WTC11 (cell line): Measurements from ENCODE around the gene DERL2. TPM values are rescaled to one million over a fixed set of nuclear protein-coding genes. Genes with fewer than 3 reads are reported as not detected.

Experiments
- ATAC-seq: fragments of 200-7000 bp; cut with Tn5 transposase; 2 replicates; pipeline ENCODE4 v1.10.0; 2021; ENCODE audit warnings: mild to moderate bottlenecking, moderate library complexity
- CTCF ChIA-PET: fragments of 300-600 bp; sonication (Branson Sonifier 250); formaldehyde crosslinking; loops from one replicate; lab custom pipeline; 2021; ENCODE audit warnings: antibody characterized with exemption; lab: Charles Lee
- POLR2A ChIA-PET: fragments of 350-600 bp; sonication (Branson Sonifier 250); formaldehyde crosslinking; loops from one replicate; lab custom pipeline; 2021; ENCODE audit warnings: antibody characterized with exemption; lab: Charles Lee
- DNase-seq: peaks from one replicate; pipeline ENCODE4 v3.0.0; 2021; ENCODE audit warnings: low spot score
- H3K27ac Mint-ChIP-seq: 2 replicates; pipeline ENCODE4 v1.8.0; 2021; ENCODE audit warnings: mixed read lengths
- H3K27me3 Mint-ChIP-seq: 2 replicates; pipeline ENCODE4 v1.8.0; 2021; ENCODE audit warnings: low read depth, mild to moderate bottlenecking, moderate library complexity, mixed read lengths
- H3K36me3 Mint-ChIP-seq: 2 replicates; pipeline ENCODE4 v1.8.0; 2021; ENCODE audit warnings: mixed read lengths
- H3K4me1 Mint-ChIP-seq: 2 replicates; pipeline ENCODE4 v1.8.0; 2022; ENCODE audit warnings: mixed read lengths
- H3K4me3 Mint-ChIP-seq: 2 replicates; pipeline ENCODE4 v1.8.0; 2021; ENCODE audit warnings: mild to moderate bottlenecking, moderate library complexity, mixed read lengths
- H3K9me3 Mint-ChIP-seq: 2 replicates; pipeline ENCODE4 v1.8.0; 2021; ENCODE audit warnings: mixed read lengths
- ETV6 ChIP-seq: sonication (generic); formaldehyde crosslinking; IDR thresholded peaks from 2 replicates; pipeline ENCODE4 v1.8.1; 2022; ENCODE audit warnings: mild to moderate bottlenecking, missing genetic modification reagents
- HMGA2 ChIP-seq: fragments of 250-450 bp; sonication (Bioruptor Pico); IDR thresholded peaks from 2 replicates; pipeline ENCODE4 v1.4.0; 2021; ENCODE audit warnings: mild to moderate bottlenecking, moderate library complexity
- KAT7 ChIP-seq: sonication (generic); formaldehyde crosslinking; IDR thresholded peaks from 2 replicates; pipeline ENCODE4 v1.8.1; 2023; ENCODE audit warnings: missing genetic modification reagents, mild to moderate bottlenecking, borderline replicate concordance
- NFE2L1 ChIP-seq: sonication (generic); formaldehyde crosslinking; IDR thresholded peaks from 2 replicates; pipeline ENCODE4 v1.8.1; 2023; ENCODE audit warnings: missing genetic modification reagents
- SMAD4 ChIP-seq: sonication (generic); formaldehyde crosslinking; IDR thresholded peaks from 2 replicates; pipeline ENCODE4 v1.8.0; 2022; ENCODE audit warnings: mild to moderate bottlenecking, missing genetic modification reagents
- SOX15 ChIP-seq: fragments of 250-450 bp; sonication (Bioruptor Pico); IDR thresholded peaks from 2 replicates; pipeline ENCODE4 v1.9.0; 2021; ENCODE audit warnings: mild to moderate bottlenecking
- SP1 ChIP-seq: sonication (generic); formaldehyde crosslinking; conservative IDR thresholded peaks from 2 replicates; pipeline ENCODE4 v1.8.1; 2022; ENCODE audit warnings: missing genetic modification reagents
- ZBTB21 ChIP-seq: sonication (generic); formaldehyde crosslinking; IDR thresholded peaks from 2 replicates; pipeline ENCODE4 v1.8.1; 2023; ENCODE audit warnings: mild to moderate bottlenecking, missing genetic modification reagents, borderline replicate concordance
- ZNF396 ChIP-seq: fragments of 250-450 bp; sonication (Bioruptor Pico); IDR thresholded peaks from 2 replicates; pipeline ENCODE4 v1.8.0; 2021; ENCODE audit warnings: mild to moderate bottlenecking, moderate library complexity, borderline replicate concordance
- ZNF671 ChIP-seq: fragments of 250-450 bp; sonication (Bioruptor Pico); IDR thresholded peaks from 2 replicates; pipeline ENCODE4 v1.8.0; 2021; ENCODE audit warnings: mild to moderate bottlenecking
- total RNA-seq: library from RNA; stranded (reverse); gene quantifications from 3 replicates; pipeline ENCODE4 v1.2.3, GENCODE V29; 2021
- TF ChIP-seq, protein P1 (sequence below): fragments of 250-450 bp; sonication (Bioruptor Pico); IDR thresholded peaks from 2 replicates; pipeline ENCODE4 v2.1.2; 2022; ENCODE audit warnings: mild to moderate bottlenecking, moderate library complexity
- TF ChIP-seq, protein P2 (sequence below): sonication (generic); formaldehyde crosslinking; IDR thresholded peaks from 2 replicates; pipeline ENCODE4 v1.8.0; 2022; ENCODE audit warnings: mild to moderate bottlenecking, missing genetic modification reagents
- TF ChIP-seq, protein P3 (sequence below): sonication (generic); formaldehyde crosslinking; IDR thresholded peaks from 2 replicates; pipeline ENCODE4 v1.8.0; 2023; ENCODE audit warnings: missing genetic modification reagents, mild to moderate bottlenecking, borderline replicate concordance
- TF ChIP-seq, protein P4 (sequence below): sonication (generic); formaldehyde crosslinking; IDR thresholded peaks from 2 replicates; pipeline ENCODE4 v1.8.1; 2023; ENCODE audit warnings: mild to moderate bottlenecking, missing genetic modification reagents, moderate library complexity

The DERL2 gene
- total RNA-seq, 1 experiment from 2014 or later, result 47.1 TPM

DNA sequence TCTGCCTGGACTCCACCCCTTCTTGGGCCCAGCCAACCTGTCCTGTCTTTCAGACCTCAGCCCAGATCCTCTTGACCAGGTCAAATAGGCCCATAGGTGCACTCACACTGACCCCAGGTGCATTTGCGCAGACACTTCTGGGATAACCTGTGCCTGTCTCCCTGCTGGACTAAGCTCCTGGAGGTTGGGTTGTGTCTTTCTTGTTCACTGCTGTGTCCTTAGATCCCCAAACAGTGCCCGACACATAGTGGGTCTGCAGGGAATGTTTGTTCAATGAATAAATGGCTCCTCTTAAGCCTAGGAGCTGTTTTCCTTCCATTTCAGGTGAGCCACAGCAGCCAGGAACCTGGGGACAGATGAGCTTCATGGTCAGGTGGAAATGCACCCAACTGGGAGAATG lies 49.5 kb upstream of the DERL2 start (continued):
- TF ChIP-seq, protein P1, sequence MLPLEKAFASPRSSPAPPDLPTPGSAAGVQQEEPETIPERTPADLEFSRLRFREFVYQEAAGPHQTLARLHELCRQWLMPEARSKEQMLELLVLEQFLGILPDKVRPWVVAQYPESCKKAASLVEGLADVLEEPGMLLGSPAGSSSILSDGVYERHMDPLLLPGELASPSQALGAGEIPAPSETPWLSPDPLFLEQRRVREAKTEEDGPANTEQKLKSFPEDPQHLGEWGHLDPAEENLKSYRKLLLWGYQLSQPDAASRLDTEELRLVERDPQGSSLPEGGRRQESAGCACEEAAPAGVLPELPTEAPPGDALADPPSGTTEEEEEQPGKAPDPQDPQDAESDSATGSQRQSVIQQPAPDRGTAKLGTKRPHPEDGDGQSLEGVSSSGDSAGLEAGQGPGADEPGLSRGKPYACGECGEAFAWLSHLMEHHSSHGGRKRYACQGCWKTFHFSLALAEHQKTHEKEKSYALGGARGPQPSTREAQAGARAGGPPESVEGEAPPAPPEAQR (CRISPR knock-in tag), result no peak
- TF ChIP-seq ZBTB21, result no peak
- TF ChIP-seq SP1, result no peak
- no peak for TF ChIP-seq HMGA2 (CRISPR knock-in tag)
- no peak for TF ChIP-seq ZNF396 (CRISPR knock-in tag)
- no peak for TF ChIP-seq ETV6 (CRISPR knock-in tag)

DNA sequence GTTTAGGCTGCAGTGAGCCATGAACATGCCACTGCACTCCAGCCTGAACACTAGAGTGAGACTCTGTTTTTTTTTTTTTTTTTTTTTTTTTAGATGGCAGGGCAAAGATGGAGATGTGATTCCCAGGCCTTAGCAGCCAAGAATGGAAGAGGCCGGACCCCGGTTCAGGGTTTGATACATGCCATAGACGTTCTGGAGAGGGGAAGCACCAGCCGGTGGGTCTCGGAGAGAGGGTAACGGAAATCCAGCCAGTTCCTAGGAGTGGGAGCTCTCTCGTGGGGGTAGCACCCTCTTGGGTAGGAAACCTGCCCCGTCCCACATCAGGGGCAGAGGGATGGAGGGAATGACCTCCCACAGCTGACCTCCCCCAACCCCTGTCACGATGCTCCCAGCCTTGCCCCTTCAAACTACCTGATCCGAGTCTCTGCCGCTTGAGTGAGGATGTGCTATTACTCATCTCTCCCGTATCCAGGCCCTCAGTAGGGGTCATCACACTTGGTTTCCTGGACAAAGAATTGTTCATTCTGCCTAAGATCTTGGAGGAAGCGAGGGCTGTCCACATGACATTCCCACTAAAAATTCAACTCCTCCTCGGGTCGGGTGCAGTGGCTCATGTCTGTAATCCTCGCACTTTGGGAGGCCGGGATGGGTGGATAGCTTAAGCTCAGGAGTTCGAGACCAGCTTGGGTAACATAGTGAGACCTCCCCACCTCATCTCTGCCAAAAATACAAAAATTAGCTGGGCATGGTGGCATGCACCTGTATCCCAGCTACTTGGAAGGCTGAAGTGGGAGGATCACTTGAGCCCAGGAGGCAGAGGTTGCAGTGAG lies 47.7 kb upstream of the DERL2 start:
- no peak overlapping the region for H3K27ac Mint-ChIP-seq
- H3K36me3 Mint-ChIP-seq, result no peaks in the 10 kb centered on the region
- no peaks in the 10 kb centered on the region for H3K9me3 Mint-ChIP-seq
- ChIA-PET POLR2A (interaction anchor here (0.7 kb wide), 1 partner anchor 230 kb away, joined by 8 read pairs; no protein-coding TSS in a partner anchor), CTCF (interaction anchor here (1.8 kb wide), 1 partner anchor 11 kb away, joined by 6 read pairs; no protein-coding TSS in a partner anchor)
- no peaks in the 10 kb centered on the region; the same call in 1 of the 2 replicates for H3K27me3 Mint-ChIP-seq
- no peak for TF ChIP-seq ZNF671 (CRISPR knock-in tag)
- H3K4me1 Mint-ChIP-seq, result no peaks in the 10 kb centered on the region
- DNase-seq, result no peak
- H3K4me3 Mint-ChIP-seq, result no peak overlapping the region
- no peak for ATAC-seq

DNA sequence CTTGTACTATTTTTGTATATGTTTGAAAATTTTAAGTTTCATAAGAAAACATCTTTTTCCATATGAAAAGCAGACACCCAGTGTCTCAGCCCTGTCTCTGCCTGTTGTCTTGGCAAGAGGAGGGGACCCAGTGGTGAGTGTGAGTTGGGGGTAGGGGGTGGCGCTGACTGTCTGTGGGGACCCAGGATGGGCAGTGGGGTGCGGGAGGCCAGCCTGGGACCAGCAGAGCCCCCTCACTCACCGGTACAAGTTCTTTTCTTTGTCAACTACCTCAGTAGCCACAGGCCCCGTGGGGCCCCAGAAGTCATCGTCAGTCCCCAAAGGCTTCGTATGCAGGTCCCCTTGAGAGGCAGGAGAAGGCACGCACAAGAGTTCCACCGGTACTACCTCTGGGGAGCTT lies 46.6 kb upstream of the DERL2 start:
- Mint-ChIP-seq H3K36me3 (no peaks in the 10 kb centered on the region), H3K27ac (no peak overlapping the region), H3K9me3 (no peaks in the 10 kb centered on the region), H3K4me3 (no peak overlapping the region), H3K27me3 (no peaks in the 10 kb centered on the region; the same call in 1 of the 2 replicates), H3K4me1 (no peaks in the 10 kb centered on the region)
- ATAC-seq (no peak), DNase-seq (no peak)
- CTCF ChIA-PET, result interaction anchor here (1.8 kb wide), 1 partner anchor 10 kb away, joined by 6 read pairs; no protein-coding TSS in a partner anchor
- POLR2A ChIA-PET, result no interaction called here
- no peak for TF ChIP-seq SMAD4 (CRISPR knock-in tag)
- TF ChIP-seq KAT7 (CRISPR knock-in tag), result no peak
- TF ChIP-seq SOX15, result no peak
- TF ChIP-seq, protein P2, sequence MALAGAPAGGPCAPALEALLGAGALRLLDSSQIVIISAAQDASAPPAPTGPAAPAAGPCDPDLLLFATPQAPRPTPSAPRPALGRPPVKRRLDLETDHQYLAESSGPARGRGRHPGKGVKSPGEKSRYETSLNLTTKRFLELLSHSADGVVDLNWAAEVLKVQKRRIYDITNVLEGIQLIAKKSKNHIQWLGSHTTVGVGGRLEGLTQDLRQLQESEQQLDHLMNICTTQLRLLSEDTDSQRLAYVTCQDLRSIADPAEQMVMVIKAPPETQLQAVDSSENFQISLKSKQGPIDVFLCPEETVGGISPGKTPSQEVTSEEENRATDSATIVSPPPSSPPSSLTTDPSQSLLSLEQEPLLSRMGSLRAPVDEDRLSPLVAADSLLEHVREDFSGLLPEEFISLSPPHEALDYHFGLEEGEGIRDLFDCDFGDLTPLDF (CRISPR knock-in tag), result no peak
- TF ChIP-seq ZBTB21, result no peak

DNA sequence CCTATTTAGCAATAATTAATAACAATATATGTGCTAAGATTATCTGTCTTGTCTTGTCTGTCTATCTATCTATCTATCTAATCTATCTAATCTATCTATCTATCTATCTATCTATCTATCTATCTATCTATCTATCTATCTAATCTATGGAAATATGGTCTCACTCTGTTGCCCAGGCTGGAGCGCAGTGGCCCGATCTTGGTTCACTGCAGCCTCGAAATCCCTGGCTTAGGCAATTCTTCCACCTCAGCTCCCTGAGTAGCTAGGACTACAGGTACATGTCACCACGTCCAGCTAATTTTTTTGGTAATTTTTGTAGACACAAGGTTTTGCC lies 45.1 kb upstream of the DERL2 start:
- POLR2A ChIA-PET, result no interaction called here
- Mint-ChIP-seq H3K9me3 (no peaks in the 10 kb centered on the region), H3K27ac (no peak overlapping the region), H3K36me3 (no peaks in the 10 kb centered on the region), H3K4me1 (no peaks in the 10 kb centered on the region), H3K27me3 (no peaks in the 10 kb centered on the region; the same call in 1 of the 2 replicates), H3K4me3 (no peak overlapping the region)
- CTCF ChIA-PET, result no interaction called here
- no peak for DNase-seq
- TF ChIP-seq, protein P3, sequence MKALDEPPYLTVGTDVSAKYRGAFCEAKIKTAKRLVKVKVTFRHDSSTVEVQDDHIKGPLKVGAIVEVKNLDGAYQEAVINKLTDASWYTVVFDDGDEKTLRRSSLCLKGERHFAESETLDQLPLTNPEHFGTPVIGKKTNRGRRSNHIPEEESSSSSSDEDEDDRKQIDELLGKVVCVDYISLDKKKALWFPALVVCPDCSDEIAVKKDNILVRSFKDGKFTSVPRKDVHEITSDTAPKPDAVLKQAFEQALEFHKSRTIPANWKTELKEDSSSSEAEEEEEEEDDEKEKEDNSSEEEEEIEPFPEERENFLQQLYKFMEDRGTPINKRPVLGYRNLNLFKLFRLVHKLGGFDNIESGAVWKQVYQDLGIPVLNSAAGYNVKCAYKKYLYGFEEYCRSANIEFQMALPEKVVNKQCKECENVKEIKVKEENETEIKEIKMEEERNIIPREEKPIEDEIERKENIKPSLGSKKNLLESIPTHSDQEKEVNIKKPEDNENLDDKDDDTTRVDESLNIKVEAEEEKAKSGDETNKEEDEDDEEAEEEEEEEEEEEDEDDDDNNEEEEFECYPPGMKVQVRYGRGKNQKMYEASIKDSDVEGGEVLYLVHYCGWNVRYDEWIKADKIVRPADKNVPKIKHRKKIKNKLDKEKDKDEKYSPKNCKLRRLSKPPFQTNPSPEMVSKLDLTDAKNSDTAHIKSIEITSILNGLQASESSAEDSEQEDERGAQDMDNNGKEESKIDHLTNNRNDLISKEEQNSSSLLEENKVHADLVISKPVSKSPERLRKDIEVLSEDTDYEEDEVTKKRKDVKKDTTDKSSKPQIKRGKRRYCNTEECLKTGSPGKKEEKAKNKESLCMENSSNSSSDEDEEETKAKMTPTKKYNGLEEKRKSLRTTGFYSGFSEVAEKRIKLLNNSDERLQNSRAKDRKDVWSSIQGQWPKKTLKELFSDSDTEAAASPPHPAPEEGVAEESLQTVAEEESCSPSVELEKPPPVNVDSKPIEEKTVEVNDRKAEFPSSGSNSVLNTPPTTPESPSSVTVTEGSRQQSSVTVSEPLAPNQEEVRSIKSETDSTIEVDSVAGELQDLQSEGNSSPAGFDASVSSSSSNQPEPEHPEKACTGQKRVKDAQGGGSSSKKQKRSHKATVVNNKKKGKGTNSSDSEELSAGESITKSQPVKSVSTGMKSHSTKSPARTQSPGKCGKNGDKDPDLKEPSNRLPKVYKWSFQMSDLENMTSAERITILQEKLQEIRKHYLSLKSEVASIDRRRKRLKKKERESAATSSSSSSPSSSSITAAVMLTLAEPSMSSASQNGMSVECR (CRISPR knock-in tag), result no peak
- TF ChIP-seq NFE2L1 (CRISPR knock-in tag), result no peak
- TF ChIP-seq, protein P4, sequence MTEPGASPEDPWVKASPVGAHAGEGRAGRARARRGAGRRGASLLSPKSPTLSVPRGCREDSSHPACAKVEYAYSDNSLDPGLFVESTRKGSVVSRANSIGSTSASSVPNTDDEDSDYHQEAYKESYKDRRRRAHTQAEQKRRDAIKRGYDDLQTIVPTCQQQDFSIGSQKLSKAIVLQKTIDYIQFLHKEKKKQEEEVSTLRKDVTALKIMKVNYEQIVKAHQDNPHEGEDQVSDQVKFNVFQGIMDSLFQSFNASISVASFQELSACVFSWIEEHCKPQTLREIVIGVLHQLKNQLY (CRISPR knock-in tag), result no peak
- ATAC-seq, result no peak
